ENCODE data around the gene FDCSP. TPM values are rescaled to one million over a fixed set of nuclear protein-coding genes. Genes with fewer than 3 reads are reported as not detected.

FDCSP gene
- total RNA-seq, 4 donors from 2014 or later = not detected

Other genes starting within 250 kb of the FDCSP start
- gene STATH, start 230.2 kb upstream of the FDCSP start, total RNA-seq = not detected
- not detected for gene HTN3, start 197.7 kb upstream of the FDCSP start, total RNA-seq
- gene HTN1, start 175.7 kb upstream of the FDCSP start, total RNA-seq = not detected
- not detected for gene PRR27, start 71.9 kb upstream of the FDCSP start, total RNA-seq
- gene ODAM, start 30.4 kb upstream of the FDCSP start, total RNA-seq = not detected
- gene CSN3, start 16.5 kb downstream of the FDCSP start, total RNA-seq = not detected
- gene CABS1, start 108.9 kb downstream of the FDCSP start, total RNA-seq = not detected
- gene SMR3A, start 134.6 kb downstream of the FDCSP start, total RNA-seq = not detected
- not detected for gene SMR3B, start 157.0 kb downstream of the FDCSP start, total RNA-seq
- gene OPRPN, start 171.8 kb downstream of the FDCSP start, total RNA-seq = not detected
- not detected for gene MUC7, start 246.1 kb downstream of the FDCSP start, total RNA-seq

Measured in gastrocnemius medialis (tissue), 4 donors.